ENCODE measurements around the gene AUTS2. TPM values are rescaled to one million over a fixed set of nuclear protein-coding genes. Genes with fewer than 3 reads are reported as not detected.

AUTS2 gene
- total and polyA plus RNA-seq, 9 of the 15 experiments (the other 6 are each of a cell fraction or from before 2014, with no cell fraction given) = 0.58 TPM; not detected in 8

DNA sequence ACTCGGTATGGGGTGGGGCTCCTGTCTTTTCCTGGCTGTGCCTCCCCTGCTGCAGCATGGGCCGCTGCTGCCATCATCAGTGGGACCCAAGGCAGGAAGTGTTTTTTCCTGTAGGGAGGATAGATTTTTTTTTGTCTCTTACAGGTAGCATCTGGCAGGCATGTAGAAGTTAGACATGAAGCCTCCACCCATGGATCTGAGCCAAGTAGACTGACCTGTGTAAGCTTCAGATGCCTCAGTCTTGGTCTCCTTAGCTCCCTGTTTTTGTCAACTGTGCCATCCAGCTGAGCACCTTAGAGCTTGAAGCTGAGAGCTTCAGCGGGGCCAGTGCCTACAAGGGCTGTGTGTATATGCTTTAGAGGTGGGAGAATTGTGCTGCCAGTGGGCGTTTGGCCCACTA, 93.5 kb downstream of the AUTS2 start:
- H3K27me3 ChIP-seq (ENCODE audit: control insufficient read depth in 2 of 2, insufficient read depth in 2 of 2, low read length in 2 of 2) = no peaks in the 10 kb centered on the region
- H3K9ac ChIP-seq (ENCODE audit: insufficient read depth in 1 of 2, low read depth in 2 of 2, low read length in 2 of 2) = no peak overlapping the region
- ATAC-seq (no peak), FAIRE-seq (no peak), DNase-seq (ENCODE audit: extremely low read depth in 1 of 4, low spot score in 3 of 4) (no peak)
- BruUV-seq (replicated peaks) = no TSS peak
- no peak for TF ChIP-seq MYBL2 (IDR thresholded peaks at IDR 0.05; ENCODE audit: low read depth)
- TF ChIP-seq MYBL2 (CRISPR knock-in tag; IDR thresholded peaks at IDR 0.05; ENCODE audit: borderline replicate concordance) = no peak
- no peak for TF ChIP-seq STAT5A (IDR thresholded peaks at IDR 0.05; ENCODE audit: borderline replicate concordance, low read length)
- TF ChIP-seq ZBED1 (IDR thresholded peaks at IDR 0.05) = no peak
- TF ChIP-seq, protein P1, sequence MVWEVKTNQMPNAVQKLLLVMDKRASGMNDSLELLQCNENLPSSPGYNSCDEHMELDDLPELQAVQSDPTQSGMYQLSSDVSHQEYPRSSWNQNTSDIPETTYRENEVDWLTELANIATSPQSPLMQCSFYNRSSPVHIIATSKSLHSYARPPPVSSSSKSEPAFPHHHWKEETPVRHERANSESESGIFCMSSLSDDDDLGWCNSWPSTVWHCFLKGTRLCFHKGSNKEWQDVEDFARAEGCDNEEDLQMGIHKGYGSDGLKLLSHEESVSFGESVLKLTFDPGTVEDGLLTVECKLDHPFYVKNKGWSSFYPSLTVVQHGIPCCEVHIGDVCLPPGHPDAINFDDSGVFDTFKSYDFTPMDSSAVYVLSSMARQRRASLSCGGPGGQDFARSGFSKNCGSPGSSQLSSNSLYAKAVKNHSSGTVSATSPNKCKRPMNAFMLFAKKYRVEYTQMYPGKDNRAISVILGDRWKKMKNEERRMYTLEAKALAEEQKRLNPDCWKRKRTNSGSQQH (CRISPR knock-in tag; IDR thresholded peaks at IDR 0.05) = no peak
- TF ChIP-seq CREM (IDR thresholded peaks at IDR 0.05; ENCODE audit: low read depth) = no peak
- no peak for TF ChIP-seq CXXC5 (CRISPR knock-in tag; IDR thresholded peaks at IDR 0.05)
- no peaks in the 10 kb centered on the region for H3K36me3 ChIP-seq (ENCODE audit: control insufficient read depth, insufficient read depth, low read length)
- no peaks in the 10 kb centered on the region for H3K4me1 ChIP-seq (replicated peaks in 1 of 2; ENCODE audit: control insufficient read depth in 2 of 2, insufficient read depth in 2 of 2, low read length in 2 of 2)
- no peak overlapping the region for H3K4me2 ChIP-seq (ENCODE audit: insufficient read depth, low read length)
- intact Hi-C loops (cut with micrococcal nuclease) = no loop called here
- no peak overlapping the region for H3K27ac ChIP-seq (ENCODE audit: extremely low read depth, low read depth, low read length)
- POLR2A ChIA-PET = interaction anchor here (0.7 kb wide), 1 partner anchor 68 kb away, joined by 3 read pairs; no protein-coding TSS in a partner anchor
- no peaks in the 10 kb centered on the region for H4K20me1 ChIP-seq (replicated peaks; ENCODE audit: control insufficient read depth, insufficient read depth, low read length)
- H2AFZ ChIP-seq (ENCODE audit: low read depth, low read length) = no peak overlapping the region
- in situ Hi-C loops (cut with MboI) = loop anchor here (25.0 kb wide), 1 partner anchor 1246 kb away; no protein-coding TSS in a partner anchor
- no peaks in the 10 kb centered on the region for H3K9me1 ChIP-seq (ENCODE audit: control insufficient read depth, insufficient read depth, low read length)
- WGBS (ENCODE audit: insufficient coverage, low coverage, missing lambda C conversion rate) = 0% methylated on average over 4 of the region's 4 CpGs
- H3K79me2 ChIP-seq (ENCODE audit: control insufficient read depth, insufficient read depth, low read length) = no peaks in the 10 kb centered on the region
- CTCF ChIA-PET (ENCODE audit: low intra/inter-chr PET ratio) = no interaction called here
- no peaks in the 10 kb centered on the region for H3K9me3 ChIP-seq (replicated peaks; ENCODE audit: control insufficient read depth, insufficient read depth, low read depth, low read length)
- H3K4me3 ChIP-seq = no peak overlapping the region
